H1 (cell line): ENCODE results near the gene FRK. TPM values are rescaled to one million over a fixed set of nuclear protein-coding genes. Genes with fewer than 3 reads are reported as not detected.

Experiments
- CTCF ChIA-PET: fragments of 300-600 bp; sonication (Branson Sonifier 250); formaldehyde crosslinking; loops from one replicate; lab custom pipeline; 2021; ENCODE audit not compliant: partially characterized antibody; lab: Charles Lee
- POLR2A ChIA-PET: fragments of 300-600 bp; sonication (Branson Sonifier 250); formaldehyde crosslinking; loops from one replicate; lab custom pipeline; 2021; ENCODE audit warnings: inconsistent platforms; ENCODE audit not compliant: partially characterized antibody; lab: Charles Lee
- DNase-seq, 2 experiments: peaks; one replicate each; pipeline versions ENCODE4 v3.0.0 to v3.0.0-alpha.2; 2010 to 2022; ENCODE audit warnings: low spot score in 2 of 2, low read depth in 1 of 2, mixed read lengths in 1 of 2
- FAIRE-seq: peaks from 2 replicates; lab custom pipeline; 2011; peaks lifted over from hg19 to GRCh38; lab: Jason Lieb, UNC
- H2AFZ ChIP-seq: 2 replicates; pipeline ENCODE4 v1.8.1; 2012; ENCODE audit warnings: low read length, inconsistent platforms
- H2AK5ac ChIP-seq: 2 replicates; pipeline ENCODE4 v1.6.1; 2013; ENCODE audit warnings: low read depth, low read length
- H2BK120ac ChIP-seq: replicated peaks from 2 replicates; pipeline ENCODE3; 2013; ENCODE audit warnings: low read depth, low read length, inconsistent platforms
- H2BK12ac ChIP-seq: 2 replicates; pipeline ENCODE4 v1.6.1; 2013; ENCODE audit warnings: low read depth, low read length
- H2BK15ac ChIP-seq: 2 replicates; pipeline ENCODE4 v1.6.1; 2013; ENCODE audit warnings: low read length
- H2BK20ac ChIP-seq: 2 replicates; pipeline ENCODE4 v1.6.1; 2013; ENCODE audit warnings: low read length
- H2BK5ac ChIP-seq: 2 replicates; pipeline ENCODE4 v1.6.1; 2013; ENCODE audit warnings: low read depth, low read length
- H3K14ac ChIP-seq: 2 replicates; pipeline ENCODE4 v1.6.1; 2013; ENCODE audit warnings: inconsistent platforms; ENCODE audit not compliant: insufficient read length
- H3K18ac ChIP-seq: 2 replicates; pipeline ENCODE4 v1.6.1; 2013; ENCODE audit warnings: low read length; ENCODE audit errors: extremely low read depth
- H3K23ac ChIP-seq: 2 replicates; pipeline ENCODE4 v1.6.1; 2013; ENCODE audit warnings: inconsistent platforms; ENCODE audit not compliant: insufficient read length
- H3K23me2 ChIP-seq: 2 replicates; pipeline ENCODE4 v1.6.1; 2013; ENCODE audit warnings: low read depth, low read length
- H3K27ac ChIP-seq: 2 replicates; pipeline ENCODE4 v1.6.1; 2011; ENCODE audit warnings: low read depth, low read length, inconsistent platforms
- H3K27me3 ChIP-seq, 4 experiments: replicated peaks in 1 of 4; 1 replicate in 1 of 4; 2 replicates in 3 of 4; pipeline versions ENCODE4 v1.6.1 to v1.8.1; 2011 to 2013; ENCODE audit warnings: low read length in 3 of 4, mild to moderate bottlenecking in 3 of 4, inconsistent platforms in 2 of 4, mixed read lengths in 2 of 4, moderate library complexity in 1 of 4; ENCODE audit not compliant: control insufficient read depth in 3 of 4, insufficient read depth in 3 of 4; ENCODE audit errors: extremely low read depth in 1 of 4
- H3K36me3 ChIP-seq, 4 experiments: 2 replicates each; pipeline versions ENCODE4 v1.6.1 to v1.8.1; 2011 to 2013; ENCODE audit warnings: mild to moderate bottlenecking in 4 of 4, low read length in 3 of 4, moderate library complexity in 2 of 4, control low read depth in 1 of 4, inconsistent platforms in 1 of 4; ENCODE audit not compliant: insufficient read depth in 4 of 4, control insufficient read depth in 2 of 4
- H3K4ac ChIP-seq: replicated peaks from 2 replicates; pipeline ENCODE3; 2013; ENCODE audit warnings: low read length, low read depth, mixed read lengths, inconsistent platforms; ENCODE audit not compliant: insufficient read length
- H3K4me1 ChIP-seq, 4 experiments: replicated peaks in 1 of 4; 1 replicate in 1 of 4; 2 replicates in 3 of 4; pipeline versions ENCODE4 v1.6.1 to v1.8.1; 2011 to 2013; ENCODE audit warnings: low read length in 3 of 4, inconsistent platforms in 2 of 4, mixed read lengths in 1 of 4; ENCODE audit not compliant: insufficient read depth in 4 of 4, control insufficient read depth in 3 of 4
- H3K4me2 ChIP-seq, 2 experiments: 2 replicates each; pipeline versions ENCODE4 v1.6.1 to v1.8.1; 2011 to 2013; ENCODE audit warnings: low read depth in 2 of 2, low read length in 2 of 2, control low read depth in 1 of 2, inconsistent platforms in 1 of 2, mild to moderate bottlenecking in 1 of 2; ENCODE audit not compliant: insufficient read depth in 1 of 2
- H3K4me3 ChIP-seq, 4 experiments: fragments of 200-600, 300-600 bp in 1 of 4; sonication (generic), shearing (Covaris generic), sonication (Bioruptor Twin) in 1 of 4; 2 replicates each; pipeline versions ENCODE4 v1.5.1 to v1.8.1; 2011 to 2016; ENCODE audit warnings: low read length in 4 of 4, low read depth in 3 of 4, control low read depth in 2 of 4, inconsistent platforms in 2 of 4, mild to moderate bottlenecking in 2 of 4, mixed read lengths in 1 of 4, moderate library complexity in 1 of 4; ENCODE audit not compliant: insufficient read depth in 2 of 4; ENCODE audit errors: extremely low read depth in 1 of 4
- H3K56ac ChIP-seq: replicated peaks from 2 replicates; pipeline ENCODE3; 2013; ENCODE audit warnings: low read depth, mild to moderate bottlenecking, mixed read lengths, low read length, inconsistent platforms; ENCODE audit not compliant: insufficient read length
- H3K79me1 ChIP-seq: 2 replicates; pipeline ENCODE4 v1.6.1; 2013; ENCODE audit warnings: low read depth, low read length, control low read depth
- H3K79me2 ChIP-seq, 2 experiments: 2 replicates each; pipeline versions ENCODE4 v1.6.1 to v1.8.1; 2012 to 2013; ENCODE audit warnings: low read length in 2 of 2, mild to moderate bottlenecking in 2 of 2, inconsistent platforms in 1 of 2; ENCODE audit not compliant: insufficient read depth in 2 of 2, control insufficient read depth in 1 of 2
- H3K9ac ChIP-seq, 4 experiments: replicated peaks in 1 of 4; 1 replicate in 1 of 4; 2 replicates in 3 of 4; pipeline versions ENCODE4 v1.6.1 to v1.8.1; 2011 to 2013; ENCODE audit warnings: low read depth in 3 of 4, low read length in 3 of 4, control low read depth in 2 of 4, mild to moderate bottlenecking in 2 of 4, moderate library complexity in 2 of 4, inconsistent platforms in 1 of 4; ENCODE audit errors: extremely low read depth in 1 of 4
- H3K9me3 ChIP-seq, 2 experiments: 2 replicates each; pipeline versions ENCODE4 v1.6.1 to v1.8.1; 2012 to 2013; ENCODE audit warnings: mild to moderate bottlenecking in 2 of 2, moderate library complexity in 2 of 2, control low read depth in 1 of 2, inconsistent platforms in 1 of 2, low read depth in 1 of 2, low read length in 1 of 2, mixed read lengths in 1 of 2; ENCODE audit not compliant: insufficient read depth in 2 of 2
- H4K20me1 ChIP-seq, 2 experiments: replicated peaks in 1 of 2; 2 replicates each; pipeline versions ENCODE3 to v1.8.1; 2011 to 2013; ENCODE audit warnings: inconsistent platforms in 2 of 2, low read length in 2 of 2, mild to moderate bottlenecking in 1 of 2; ENCODE audit not compliant: insufficient read depth in 2 of 2, control insufficient read depth in 1 of 2
- H4K5ac ChIP-seq: 2 replicates; pipeline ENCODE4 v1.6.1; 2013; ENCODE audit warnings: low read length, low read depth, mixed read lengths, inconsistent platforms; ENCODE audit not compliant: insufficient read length
- H4K8ac ChIP-seq: 2 replicates; pipeline ENCODE4 v1.8.0; 2013; ENCODE audit warnings: mild to moderate bottlenecking, moderate library complexity, low read length, inconsistent platforms; ENCODE audit not compliant: insufficient read depth; ENCODE audit errors: extremely low read depth
- H4K91ac ChIP-seq: replicated peaks from 2 replicates; pipeline ENCODE3; 2013; ENCODE audit warnings: low read length, mixed read lengths, inconsistent platforms; ENCODE audit not compliant: insufficient read length
- CBX5 ChIP-seq: fragments of 300-800, 300-1000 bp; sonication (generic); IDR thresholded peaks from 2 replicates; pipeline ENCODE4 v1.7.1; 2016; ENCODE audit warnings: antibody characterized with exemption, low read length, low read depth
- CBX8 ChIP-seq: fragments of 300-800, 300-1000 bp; sonication (generic); IDR thresholded peaks from 2 replicates; pipeline ENCODE4 v1.7.1; 2016; ENCODE audit warnings: low read depth, low read length, borderline replicate concordance
- CTBP2 ChIP-seq: IDR thresholded peaks from 2 replicates; pipeline ENCODE4 v1.7.0; 2011; ENCODE audit warnings: borderline replicate concordance, mild to moderate bottlenecking, moderate library complexity, mixed read lengths, low read length; ENCODE audit not compliant: insufficient read depth, insufficient read length
- HDAC2 ChIP-seq, 2 experiments: fragments of 300-600 bp in 1 of 2; sonication (generic) in 1 of 2; IDR thresholded peaks; 2 replicates each; pipeline ENCODE4 v1.6.1; 2011 to 2012; ENCODE audit warnings: low read depth in 2 of 2, low read length in 2 of 2, mild to moderate bottlenecking in 2 of 2, moderate library complexity in 2 of 2, borderline replicate concordance in 1 of 2, inconsistent platforms in 1 of 2
- HDAC6 ChIP-seq: IDR thresholded peaks from one replicate; pipeline ENCODE4 v1.7.1; 2012; ENCODE audit warnings: low read depth, mild to moderate bottlenecking, inconsistent platforms, low read length, moderate library complexity
- JUND ChIP-seq: IDR thresholded peaks from 2 replicates; pipeline ENCODE4 v1.6.1; 2011; ENCODE audit warnings: mild to moderate bottlenecking, improper control_type of control experiment, low read length
- RFX5 ChIP-seq: IDR thresholded peaks from 2 replicates; pipeline ENCODE4 v1.6.1; 2011; ENCODE audit warnings: low read depth, low read length, improper control_type of control experiment, borderline replicate concordance
- SP4 ChIP-seq: IDR thresholded peaks from 2 replicates; pipeline ENCODE4 v1.6.1; 2012; ENCODE audit warnings: low read length, inconsistent platforms
- SUZ12 ChIP-seq: fragments of 200-600 bp; sonication (generic); IDR thresholded peaks from 2 replicates; pipeline ENCODE4 v1.6.1; 2012; ENCODE audit warnings: mild to moderate bottlenecking, inconsistent platforms, low read length, moderate library complexity, mixed read lengths
- TAF1 ChIP-seq: IDR thresholded peaks from 2 replicates; pipeline ENCODE4 v1.6.1; 2011; ENCODE audit warnings: mild to moderate bottlenecking, low read depth, low read length
- TEAD4 ChIP-seq: IDR thresholded peaks from 2 replicates; pipeline ENCODE4 v1.6.1; 2012; ENCODE audit warnings: low read depth, low read length, inconsistent platforms, mixed read lengths
- WGBS, 2 experiments: shearing (Covaris generic) in 1 of 2; methylation state at CpG; one replicate each; pipeline versions ENCODE4 v1.1.6 to v1.1.7; 2013 to 2015; ENCODE audit warnings: low lambda C conversion rate in 2 of 2, mixed read lengths in 2 of 2, inconsistent platforms in 1 of 2, low coverage in 1 of 2, missing lambda C conversion rate in 1 of 2; ENCODE audit not compliant: insufficient replicate concordance in 2 of 2, insufficient coverage in 1 of 2, insufficient read length in 1 of 2; ENCODE audit errors: extremely low coverage in 1 of 2, missing lambda C conversion rate in 1 of 2; 5-methylcytosine and 5-hydroxymethylcytosine counted together
- polyA plus RNA-seq, 7 experiments: library from polyadenylated mRNA; depleted of rRNA in 3 of 7; stranded (reverse) in 5 of 7; unstranded in 2 of 7; fragments of >200 nt in 5 of 7; fragments of 200-250 nt in 2 of 7; gene quantifications; 1 replicate in 5 of 7; 2 replicates in 1 of 7; 4 replicates in 1 of 7; pipeline versions ENCODE4 v1.2.1 to v1.2.3, GENCODE V29; 2011 to 2013; ENCODE audit warnings: missing spikeins in 2 of 7, mixed read lengths in 2 of 7
- total RNA-seq: library from RNA; stranded (reverse); fragmentation: NEBNext Ultra II Directional; extraction: Animal tissue kit (Norgen Biotek cat#: 25700); gene quantifications from 2 replicates; pipeline ENCODE4 v1.2.1, GENCODE V29; 2021

Gene FRK
- total and polyA plus RNA-seq, 2 of the 8 experiments (the other 6 are each of a cell fraction or from before 2014, with no cell fraction given): 0.11 to 0.24 TPM

GRCh38 chr6:116033687-116034303 lies 26.9 kb downstream of the FRK start:
- H2BK5ac ChIP-seq: no peak overlapping the region
- no peak overlapping the region for H3K4ac ChIP-seq
- no peak overlapping the region for H3K56ac ChIP-seq
- H4K5ac ChIP-seq: no peak overlapping the region
- WGBS, 2 experiments: 94% methylated on average over 4 of the region's 4 CpGs; no CpG with 5 or more reads in 1 of the 2 experiments
- no peak overlapping the region for H3K27ac ChIP-seq
- H2BK120ac ChIP-seq: no peak overlapping the region
- CTCF ChIA-PET: no interaction called here
- H4K8ac ChIP-seq: no peak overlapping the region
- H3K79me2 ChIP-seq: no peaks in the 10 kb centered on the region
- H2BK15ac ChIP-seq: no peak overlapping the region
- peaks cover 0 to 2% (median 0%) of the 10 kb centered on the region in 4 experiments; a peak in 1 of 7 replicates for H3K4me1 ChIP-seq
- H3K9ac ChIP-seq: no peak overlapping the region
- H4K20me1 ChIP-seq: no peaks in the 10 kb centered on the region
- no peak overlapping the region for H4K91ac ChIP-seq
- FAIRE-seq (no peak), DNase-seq (no peak)
- H2AK5ac ChIP-seq: no peak overlapping the region
- no peak overlapping the region for H3K4me2 ChIP-seq
- H3K36me3 ChIP-seq: no peaks in the 10 kb centered on the region
- no peak overlapping the region for H3K14ac ChIP-seq
- no peaks in the 10 kb centered on the region for H3K27me3 ChIP-seq
- no peaks in the 10 kb centered on the region for H3K79me1 ChIP-seq
- H3K23ac ChIP-seq: no peak overlapping the region
- H3K18ac ChIP-seq: peak overlapping the region; percentile 22; the same call in 1 of the 2 replicates
- no peak overlapping the region for H2BK20ac ChIP-seq
- H2AFZ ChIP-seq: peak overlapping the region; percentile 90; the same call in 1 of the 2 replicates
- no peak overlapping the region for H3K4me3 ChIP-seq
- no peaks in the 10 kb centered on the region for H3K23me2 ChIP-seq
- H2BK12ac ChIP-seq: no peak overlapping the region
- H3K9me3 ChIP-seq: no peaks in the 10 kb centered on the region
- POLR2A ChIA-PET: no interaction called here
- TF ChIP-seq CBX5 (no peak), RFX5 (no peak), HDAC2 (IDR thresholded peaks at IDR 0.05; ENCODE audit: borderline replicate concordance in 1 of 2, low read depth in 2 of 2, low read length in 2 of 2) (no peak), CTBP2 (no peak), SUZ12 (no peak), SP4 (no peak), CBX8 (no peak), TEAD4 (no peak), JUND (no peak), TAF1 (no peak), HDAC6 (no peak)
